ENCODE results near the gene KCTD18. TPM values are rescaled to one million over a fixed set of nuclear protein-coding genes. Genes with fewer than 3 reads are reported as not detected.

KCTD18 gene
- total RNA-seq: 10 to 100 TPM in 1 of 2 donors, 1 to 10 TPM in 1; 6.3 to 13.4 TPM

DNA sequence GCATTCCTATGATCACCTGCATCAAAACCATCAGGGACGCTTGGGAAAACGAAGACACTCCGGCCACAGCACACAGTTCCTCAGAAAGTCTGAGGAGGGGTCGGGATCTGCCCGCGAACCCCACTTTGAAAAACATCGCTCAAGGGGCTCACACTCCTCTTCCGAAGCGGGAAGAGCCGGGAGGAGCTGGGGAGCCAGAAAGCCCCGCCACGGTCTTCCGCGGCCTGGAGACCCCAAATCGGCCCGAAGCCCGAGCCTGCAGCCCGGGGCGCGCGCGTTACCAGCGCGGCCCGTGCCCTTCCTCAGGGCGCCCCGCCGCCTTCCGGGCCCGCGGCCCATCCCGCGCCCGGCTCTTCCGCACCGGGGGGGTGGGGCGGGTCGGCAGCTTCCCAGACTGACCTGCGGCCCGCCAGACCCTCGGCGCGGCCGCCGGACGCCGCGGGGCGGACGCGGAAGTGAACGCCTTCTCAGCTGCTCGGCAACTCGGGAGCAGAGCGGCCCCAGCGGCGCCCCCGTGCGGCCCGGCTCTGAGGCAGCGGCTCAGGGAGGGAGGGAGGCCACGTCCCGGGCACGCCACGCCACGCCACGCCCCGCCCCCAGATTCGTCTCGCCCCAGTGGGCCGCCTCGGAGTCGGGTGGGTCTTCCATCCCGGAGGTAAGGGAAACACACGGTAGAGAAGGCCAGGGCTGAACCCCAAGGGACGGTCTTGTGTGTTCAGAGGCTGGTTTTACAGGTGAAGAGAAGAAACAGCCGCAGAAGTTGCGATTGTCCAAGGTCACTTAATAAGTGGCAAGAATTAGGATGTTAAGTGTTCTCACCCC is at the start of gene KCTD18:
Gene KCTD18, minus strand, starts transcription at position 457 of the 822 bp plus-strand sequence. CDS start 3,052 bp downstream, outside the sequence.

DNA sequence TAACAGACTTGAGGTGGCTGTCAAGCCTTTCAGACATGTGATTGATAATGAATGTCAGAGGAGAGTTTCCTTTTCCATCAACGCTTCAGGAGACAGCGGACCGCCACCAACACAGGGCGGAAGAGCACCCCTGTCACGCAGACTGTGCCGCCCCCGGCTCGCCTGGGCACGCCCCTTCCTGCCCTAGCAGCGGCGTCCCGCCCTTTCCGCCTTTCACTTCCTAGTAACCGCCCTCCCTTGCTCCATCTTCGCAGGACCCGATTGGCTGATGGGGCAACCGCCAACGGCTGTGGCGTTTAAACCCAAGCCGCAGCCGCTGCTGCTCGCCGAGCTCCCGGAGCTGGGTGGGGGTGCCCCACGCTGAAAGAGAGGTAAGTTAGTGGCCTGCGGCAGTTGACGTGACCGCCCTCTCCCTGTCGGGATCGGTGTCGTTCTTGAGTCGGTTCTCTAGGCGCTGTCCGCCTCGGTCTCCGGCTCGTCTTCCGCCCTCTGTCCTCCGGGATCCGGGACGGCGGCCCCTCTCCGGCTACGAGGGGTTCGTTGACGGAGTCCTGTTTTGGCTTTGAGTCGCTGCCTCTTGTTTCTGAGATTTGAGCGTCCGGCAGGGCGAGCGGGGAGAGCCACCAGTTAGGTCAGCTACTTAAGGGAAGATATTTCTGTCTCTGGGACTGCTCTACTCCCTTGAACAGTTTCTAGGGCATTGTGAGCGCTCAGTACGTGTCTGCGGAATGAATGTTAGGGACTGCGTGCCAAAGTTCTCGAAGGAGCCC is 16.2 kb upstream of the KCTD18 start, which contains the start of gene SGO2:
Gene SGO2, plus strand, starts transcription at position 326 of the 770 bp plus-strand sequence. CDS start 6,769 bp downstream, outside the sequence.

Other genes starting within 250 kb of the KCTD18 start
- gene SPATS2L, start 203.4 kb downstream of the KCTD18 start, total RNA-seq: 10 to 100 TPM; 53.0 to 89.2 TPM
- gene SGO2, start 16.1 kb upstream of the KCTD18 start, total RNA-seq: 10 to 100 TPM in 1 of 2 donors, 1 to 10 TPM in 1; 8.9 to 12.3 TPM
- gene AOX1, start 75.9 kb upstream of the KCTD18 start, total RNA-seq: 1 to 10 TPM; 1.7 to 3.4 TPM